K562 (cell line): Measurements from ENCODE around the gene SLC2A4RG. TPM values are rescaled to one million over a fixed set of nuclear protein-coding genes. Genes with fewer than 3 reads are reported as not detected.

Source experiments
- CHCHD3 ChIP-seq: fragments of 250-450 bp; sonication (Bioruptor Pico); IDR thresholded peaks from 2 replicates; pipeline ENCODE4 v2.1.2; 2022; ENCODE audit warnings: mild to moderate bottlenecking
- COPS2 ChIP-seq: fragments of 450-650 bp; conservative IDR thresholded peaks from 2 replicates; pipeline ENCODE4 v1.6.1; 2016; ENCODE audit warnings: mild to moderate bottlenecking, moderate library complexity
- DIDO1 ChIP-seq: fragments of 450-650 bp; IDR thresholded peaks from 2 replicates; pipeline ENCODE4 v1.6.1; 2016; ENCODE audit warnings: low read depth, missing biosample characterization, missing genetic modification characterization
- ESRRA ChIP-seq: fragments of 450-650 bp; IDR thresholded peaks from 2 replicates; pipeline ENCODE4 v1.6.1; 2014; ENCODE audit warnings: low read depth, mild to moderate bottlenecking, moderate library complexity, borderline replicate concordance
- EZH2 ChIP-seq: IDR thresholded peaks from 2 replicates; pipeline ENCODE4 v1.6.1; 2012; ENCODE audit warnings: low read depth, mild to moderate bottlenecking, inconsistent platforms, low read length, borderline replicate concordance
- HNRNPK ChIP-seq: fragments of 200-400 bp; formaldehyde crosslinking; IDR thresholded peaks from one replicate; pipeline ENCODE4 v1.6.1; 2018; ENCODE audit warnings: mild to moderate bottlenecking, low read depth, low read length; ENCODE audit not compliant: poor library complexity, severe bottlenecking
- HNRNPL ChIP-seq: fragments of 200-400 bp; formaldehyde crosslinking; IDR thresholded peaks from 2 replicates; pipeline ENCODE4 v1.6.1; 2017; ENCODE audit warnings: low read depth, mild to moderate bottlenecking, low read length
- KLF16 ChIP-seq: IDR thresholded peaks from 2 replicates; pipeline ENCODE4 v1.6.1; 2016; ENCODE audit warnings: antibody characterized with exemption
- MAFF ChIP-seq: IDR thresholded peaks from 2 replicates; pipeline ENCODE4 v1.6.1; 2012; ENCODE audit warnings: low read length, improper control_type of control experiment
- MBD2 ChIP-seq: sonication (generic); IDR thresholded peaks from 2 replicates; pipeline ENCODE4 v1.6.1; 2016; ENCODE audit warnings: low read depth, borderline replicate concordance
- MCM3 ChIP-seq: fragments of 450-650 bp; IDR thresholded peaks from 2 replicates; pipeline ENCODE4 v1.6.1; 2016
- NFIC ChIP-seq: fragments of 450-650 bp; IDR thresholded peaks from 2 replicates; pipeline ENCODE4 v1.6.1; 2017; ENCODE audit warnings: mild to moderate bottlenecking, inconsistent platforms
- RBM39 ChIP-seq: fragments of 200-400 bp; formaldehyde crosslinking; optimal IDR thresholded peaks from 2 replicates; pipeline ENCODE3; 2018; ENCODE audit warnings: low read depth, low read length
- SAP30 ChIP-seq: fragments of 200-600 bp; sonication (generic); IDR thresholded peaks from 2 replicates; pipeline ENCODE4 v1.6.1; 2012; ENCODE audit warnings: borderline replicate concordance, low read depth, mild to moderate bottlenecking, moderate library complexity, low read length, control low read depth, inconsistent platforms; ENCODE audit not compliant: insufficient read depth, poor library complexity, severe bottlenecking
- STAT6 ChIP-seq: sonication (generic); formaldehyde crosslinking; IDR thresholded peaks from 2 replicates; pipeline ENCODE4 v1.8.1; 2023; ENCODE audit warnings: mild to moderate bottlenecking, missing genetic modification reagents
- TCF7L2 ChIP-seq: fragments of 150-350 bp; IDR thresholded peaks from 2 replicates; pipeline ENCODE4 v1.6.1; 2016; ENCODE audit warnings: low read depth, mild to moderate bottlenecking, low read length, moderate library complexity
- TFAM ChIP-seq: fragments of 250-450 bp; sonication (Bioruptor Pico); conservative IDR thresholded peaks from 2 replicates; pipeline ENCODE4 v1.5.0; 2021; ENCODE audit warnings: mild to moderate bottlenecking, moderate library complexity
- VEZF1 ChIP-seq: fragments of 200-800 bp; sonication (Bioruptor generic); IDR thresholded peaks from 2 replicates; pipeline ENCODE4 v1.6.1; 2017; ENCODE audit warnings: missing genetic modification characterization, missing compliant biosample characterization
- ZBTB17 ChIP-seq: fragments of 450-650 bp; formaldehyde crosslinking; IDR thresholded peaks from 2 replicates; pipeline ENCODE4 v1.4.0; 2020; ENCODE audit warnings: mild to moderate bottlenecking
- ZBTB5 ChIP-seq: fragments of 450-650 bp; IDR thresholded peaks from 2 replicates; pipeline ENCODE4 v1.6.1; 2017; ENCODE audit warnings: antibody characterized with exemption
- ZFPM2 ChIP-seq: fragments of 250-450 bp; sonication (Bioruptor Pico); IDR thresholded peaks from 2 replicates; pipeline ENCODE4 v1.5.1; 2022; ENCODE audit warnings: mild to moderate bottlenecking
- ZNF280B ChIP-seq: fragments of 250-450 bp; sonication (Bioruptor Pico); IDR thresholded peaks from 2 replicates; pipeline ENCODE4 v1.5.1; 2021; ENCODE audit warnings: mild to moderate bottlenecking
- ZNF444 ChIP-seq: fragments of 250-450 bp; sonication (Bioruptor Pico); IDR thresholded peaks from 2 replicates; pipeline ENCODE4 v1.4.0; 2020; ENCODE audit warnings: mild to moderate bottlenecking, moderate library complexity
- polyA plus RNA-seq, 8 experiments: library from polyadenylated mRNA; depleted of rRNA in 4 of 8; stranded (reverse) in 5 of 8; unstranded in 3 of 8; fragments of >200 nt; fragmentation: Nextera tagmentation in 2 of 8; fragmentation: Illumina TruSeq in 1 of 8; extraction: Ambion mirVana in 2 of 8; extraction: Trizol in 1 of 8; gene quantifications; 2 replicates each; pipeline versions ENCODE4 v1.2.1 to v1.2.3, GENCODE V29; 2011 to 2014; ENCODE audit warnings: inconsistent platforms in 1 of 8, missing spikeins in 1 of 8
- total RNA-seq, 7 experiments: library from RNA; depleted of rRNA in 6 of 7; stranded (reverse); fragments of >200 nt in 6 of 7; fragmentation: Illumina TruSeq in 2 of 7; extraction: Trizol in 2 of 7; gene quantifications; 2 replicates each; pipeline versions ENCODE4 v1.2.1 to v1.2.3, GENCODE V29; 2011 to 2021; ENCODE audit warnings: low replicate concordance in 1 of 7

Gene SLC2A4RG
- total and polyA plus RNA-seq, 9 of the 15 experiments (the other 6 are each of a cell fraction or from before 2014, with no cell fraction given), result 0.34 to 97.3 (median 26.5) TPM

- TF ChIP-seq SAP30 (no peak), ZFPM2 (CRISPR knock-in tag) (no peak), KLF16 (no peak), COPS2 (no peak), NFIC (no peak), HNRNPK (peak; percentile 34), HNRNPL (peak; percentile 95; the same call in 1 of the 2 replicates), ESRRA (no peak), EZH2 (no peak), TCF7L2 (no peak), TFAM (CRISPR knock-in tag) (no peak), CHCHD3 (CRISPR knock-in tag) (no peak), ZBTB17 (CRISPR knock-in tag) (no peak), DIDO1 (tag) (no peak), STAT6 (CRISPR knock-in tag) (no peak), RBM39 (peak; percentile 66), ZNF280B (CRISPR knock-in tag) (no peak), MAFF (no peak), MBD2 (no peak), ZNF444 (CRISPR knock-in tag) (no peak), VEZF1 (CRISPR knock-in tag) (no peak), ZBTB5 (no peak), MCM3 (no peak)
Observed at GRCh38 chr20:63696628-63697356, 42.8 kb upstream of the SLC2A4RG start, which contains the start of gene TNFRSF6B (continued).
